Measurements from ENCODE around the gene FUT9.
A peak's percentile ranks its signal among the peaks of the same experiment; 100 is the strongest.

Gene FUT9

DNA sequence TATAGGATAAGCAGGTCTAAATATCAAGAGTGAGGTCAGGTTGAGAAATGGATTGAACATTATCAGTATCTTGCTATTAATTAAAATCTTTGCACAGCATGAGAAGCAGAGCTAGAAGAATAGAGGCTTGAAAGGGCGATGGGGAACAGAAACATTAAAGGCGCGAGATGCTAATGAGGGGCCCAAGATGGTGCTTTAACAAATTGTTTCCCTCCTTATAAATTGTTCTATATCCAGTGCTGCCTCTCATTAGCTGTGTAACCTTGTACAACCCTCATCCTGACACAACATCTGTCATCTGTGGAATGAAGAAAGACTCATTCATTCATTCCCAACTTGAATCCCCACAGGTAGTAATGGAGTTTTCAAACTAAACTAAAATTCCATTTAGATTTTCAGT, 57.8 kb downstream of the FUT9 start:
- DNase-seq (ENCODE audit: low spot score), result no peak

DNA sequence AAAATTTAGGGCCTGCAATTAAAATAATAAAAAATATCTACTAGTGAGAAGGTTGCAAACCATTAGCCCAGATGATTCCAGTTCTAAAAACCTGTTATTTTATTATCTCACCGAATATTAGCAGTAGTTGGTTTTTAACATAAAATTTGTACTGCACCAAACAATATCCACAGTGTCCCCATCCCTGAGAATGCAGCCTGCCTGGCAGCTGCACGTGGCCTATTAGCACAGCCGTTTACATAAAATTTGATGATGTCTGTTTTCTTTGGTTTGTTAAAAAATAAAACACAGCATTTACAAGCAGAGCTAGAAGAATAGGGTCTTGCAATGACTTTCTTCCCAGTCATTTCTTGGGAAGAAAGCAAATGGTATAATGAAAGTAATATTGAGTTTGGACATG, 58.2 kb downstream of the FUT9 start:
- DNase-seq (ENCODE audit: low spot score), result no peak

- DNase-seq (ENCODE audit: low spot score), result peak; percentile 41
Measured at GRCh38 chr6:96075826-96076225, 60.1 kb downstream of the FUT9 start.

DNA sequence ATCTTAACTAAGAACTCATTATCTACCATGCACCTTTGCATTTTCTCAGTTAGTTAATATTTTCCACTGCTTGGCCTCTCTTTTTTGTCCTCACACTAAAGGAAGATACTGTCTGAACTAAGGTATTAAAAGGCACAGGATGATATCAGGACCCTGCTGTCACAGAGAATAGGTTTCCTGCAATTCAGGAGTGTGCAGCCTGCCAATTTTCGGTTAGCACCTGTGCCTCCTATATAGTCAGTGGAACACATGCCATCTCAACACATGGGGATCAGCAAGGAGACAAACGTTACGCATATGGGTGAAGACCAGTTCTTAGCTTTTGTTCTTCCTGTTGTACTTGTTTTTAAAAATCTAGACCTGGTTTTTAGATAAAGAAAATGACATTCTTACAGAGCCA, 71.0 kb downstream of the FUT9 start:
- no peak for DNase-seq (ENCODE audit: low spot score)

GRCh38 chr6:96089173-96089572, 73.4 kb downstream of the FUT9 start:
- no peak for DNase-seq (ENCODE audit: low spot score)

- DNase-seq (ENCODE audit: low spot score), result no peak
Measured at GRCh38 chr6:96094077-96094476, 78.3 kb downstream of the FUT9 start.

DNA sequence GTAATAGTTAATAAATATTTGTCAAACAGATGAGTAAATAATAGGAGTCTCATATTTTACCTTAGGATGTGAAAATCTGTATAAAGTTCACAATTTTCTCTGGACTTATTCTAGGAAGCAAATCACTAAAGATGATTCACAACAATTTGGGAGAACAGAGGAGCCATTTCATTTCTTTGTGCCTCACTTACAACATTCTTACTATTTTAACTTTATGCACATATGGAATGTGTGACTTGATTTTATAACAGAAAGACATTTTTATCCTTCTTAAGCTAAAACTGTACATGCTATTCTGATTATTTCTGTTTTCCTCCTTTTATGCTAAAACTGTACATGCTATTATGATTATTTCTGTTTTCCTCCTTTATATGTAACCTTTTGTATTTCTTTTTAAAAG, 83.3 kb downstream of the FUT9 start:
- DNase-seq (ENCODE audit: low spot score), result no peak

DNA sequence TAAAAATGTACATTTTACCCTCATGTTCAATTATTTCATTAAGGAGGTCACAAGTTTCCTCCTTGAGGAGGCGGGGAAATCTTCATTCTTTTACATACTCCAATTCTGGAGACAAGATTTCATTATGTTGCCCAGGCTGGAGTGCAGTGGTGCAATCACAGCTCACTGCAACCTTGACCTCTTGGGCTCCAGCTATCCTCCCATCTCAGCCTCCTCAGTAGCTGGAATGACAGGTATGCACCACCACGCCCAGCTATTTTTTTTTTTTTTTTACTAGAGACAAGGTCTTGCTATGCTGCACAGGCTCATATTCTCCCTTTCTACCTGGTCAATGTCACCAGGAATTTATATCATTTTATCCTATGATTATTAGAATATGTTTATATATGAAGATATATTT, 85.8 kb downstream of the FUT9 start:
- no peak for DNase-seq (ENCODE audit: low spot score)

- no peak for DNase-seq (ENCODE audit: low spot score)
Measured at GRCh38 chr6:96104910-96105309, 89.1 kb downstream of the FUT9 start.

- DNase-seq (ENCODE audit: low spot score), result no peak
Measured at GRCh38 chr6:96110878-96111277, 95.1 kb downstream of the FUT9 start.

DNA sequence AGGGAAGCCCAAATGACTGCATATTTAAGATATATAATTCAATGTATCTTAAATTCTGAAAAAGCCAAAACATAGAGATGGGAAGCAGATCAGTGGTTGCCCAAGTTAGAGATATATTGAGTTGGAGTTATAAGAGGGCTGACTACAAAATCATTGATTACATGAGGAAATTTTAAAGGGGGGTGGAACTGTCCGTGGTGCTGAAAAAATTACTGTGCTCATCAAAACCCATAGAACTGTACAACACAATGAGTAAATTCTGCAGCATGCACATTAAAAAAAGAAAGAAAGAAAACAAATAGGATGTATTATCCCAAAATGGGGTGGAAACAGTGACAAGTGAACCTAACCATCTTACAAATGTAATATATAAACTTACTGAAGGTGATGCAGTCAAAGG, 100.9 kb downstream of the FUT9 start:
- no peak for DNase-seq (ENCODE audit: low spot score)

DNA sequence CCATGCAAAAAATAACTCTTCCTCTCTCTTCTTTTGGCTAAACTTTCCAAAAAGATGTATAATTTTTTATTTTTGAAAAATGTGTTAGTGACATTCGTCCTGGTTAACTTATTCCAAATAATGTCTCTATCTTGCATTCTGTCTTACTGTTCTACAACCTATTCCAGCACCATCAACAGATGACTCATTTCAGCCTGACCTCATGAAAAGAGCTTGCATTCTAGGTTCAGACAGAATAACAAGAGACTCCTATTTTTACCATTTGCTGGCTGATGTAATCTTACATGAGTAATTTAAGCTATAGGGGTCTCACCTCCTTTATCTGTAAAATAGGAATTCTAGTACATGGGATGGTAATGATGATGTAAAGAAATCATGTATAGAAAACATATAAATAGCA, 109.0 kb downstream of the FUT9 start:
- DNase-seq (ENCODE audit: low spot score), result no peak

DNA sequence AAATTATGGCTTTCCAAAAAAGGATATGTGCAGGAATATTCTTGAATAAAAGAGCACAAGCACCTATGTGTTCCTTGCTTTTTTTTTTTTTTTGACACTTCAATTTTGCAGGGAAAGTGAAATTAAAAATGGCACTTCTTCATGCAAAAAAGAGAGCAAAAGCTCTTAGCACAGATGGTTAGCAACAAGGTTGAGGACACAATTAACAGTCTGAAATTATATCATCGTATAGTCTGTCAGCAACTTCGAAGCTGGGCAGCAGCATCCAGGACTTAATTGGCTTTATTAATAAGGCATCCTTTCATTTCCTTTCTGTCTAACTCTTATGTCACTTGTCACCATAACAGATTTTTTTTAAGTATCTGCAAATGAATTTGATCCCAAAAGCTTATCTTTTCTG, 122.6 kb downstream of the FUT9 start:
- DNase-seq (ENCODE audit: low spot score), result no peak

GRCh38 chr6:96142142-96142541, 126.4 kb downstream of the FUT9 start:
- no peak for DNase-seq (ENCODE audit: low spot score)

DNA sequence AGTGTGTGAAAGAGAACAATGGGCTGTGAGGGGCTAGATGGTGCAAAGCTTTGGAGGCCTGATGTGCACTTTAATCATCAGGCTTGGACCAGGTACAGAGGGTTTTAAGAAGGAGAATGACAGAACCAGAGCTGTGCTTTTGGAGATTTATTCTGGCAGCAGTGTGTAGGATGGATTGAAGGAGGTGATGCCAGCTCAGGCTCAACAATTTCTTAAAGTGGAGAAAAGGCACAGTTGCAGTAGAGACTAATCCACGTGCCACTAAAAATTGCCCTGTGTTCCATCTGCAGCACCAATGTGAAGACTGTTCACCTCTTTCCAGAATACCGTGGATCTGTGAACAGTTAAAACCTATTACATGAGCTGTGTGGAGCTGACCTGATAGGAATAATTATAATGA, 134.7 kb downstream of the FUT9 start:
- no peak for DNase-seq (ENCODE audit: low spot score)

GRCh38 chr6:96151707-96152106, 135.9 kb downstream of the FUT9 start:
- no peak for DNase-seq (ENCODE audit: low spot score)

GRCh38 chr6:96152114-96152708, 136.4 kb downstream of the FUT9 start:
- DNase-seq (ENCODE audit: low spot score), result no peak

GRCh38 chr6:96153775-96154174, 138.0 kb downstream of the FUT9 start:
- DNase-seq (ENCODE audit: low spot score), result no peak

DNA sequence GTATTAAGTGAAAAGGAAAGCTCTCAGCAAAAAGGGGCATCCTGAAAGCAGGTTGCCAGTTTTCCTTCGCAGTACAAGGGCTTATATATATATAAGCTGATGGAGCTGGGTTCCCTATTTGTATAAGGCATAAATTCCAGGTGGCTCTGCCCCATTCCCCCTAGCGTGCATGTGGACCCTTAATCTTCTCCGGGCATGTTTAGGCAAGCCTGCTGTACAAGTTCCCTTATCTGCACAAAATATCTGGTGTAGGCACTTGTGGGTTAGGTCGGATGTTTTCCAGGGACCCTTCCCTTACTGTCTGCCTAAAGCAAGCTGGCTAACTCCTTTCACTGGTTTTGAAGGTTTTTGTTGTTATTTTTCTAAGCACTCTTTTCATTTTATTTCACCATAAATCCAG, 140.7 kb downstream of the FUT9 start:
- DNase-seq (ENCODE audit: low spot score), result no peak

DNA sequence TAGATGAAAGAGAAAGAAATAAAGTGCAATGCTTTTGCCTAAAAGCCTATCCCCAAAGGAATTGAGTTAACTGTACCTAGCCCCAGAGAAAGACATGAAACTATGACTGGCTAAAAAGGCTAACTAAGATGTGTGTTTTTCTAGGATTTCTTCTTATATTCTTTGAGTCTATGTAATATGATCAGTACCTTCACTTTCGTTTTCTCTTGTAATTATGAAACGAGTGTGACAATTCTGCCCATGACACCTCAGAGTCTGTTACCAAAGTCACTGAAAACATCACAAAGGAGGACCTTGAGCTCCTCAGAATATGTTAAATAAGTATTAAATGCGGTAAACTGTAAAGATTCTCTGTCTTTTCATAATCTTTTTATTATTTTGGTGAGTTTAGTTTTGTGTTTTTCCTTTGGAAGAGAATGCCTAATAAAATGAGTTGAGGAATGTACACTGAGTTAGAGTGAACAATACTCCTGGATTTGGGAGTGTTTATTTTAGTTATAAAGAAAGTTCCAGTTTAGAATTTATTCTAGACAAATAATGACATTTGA, 141.3 kb downstream of the FUT9 start:
- no peak for DNase-seq (ENCODE audit: low spot score)

DNA sequence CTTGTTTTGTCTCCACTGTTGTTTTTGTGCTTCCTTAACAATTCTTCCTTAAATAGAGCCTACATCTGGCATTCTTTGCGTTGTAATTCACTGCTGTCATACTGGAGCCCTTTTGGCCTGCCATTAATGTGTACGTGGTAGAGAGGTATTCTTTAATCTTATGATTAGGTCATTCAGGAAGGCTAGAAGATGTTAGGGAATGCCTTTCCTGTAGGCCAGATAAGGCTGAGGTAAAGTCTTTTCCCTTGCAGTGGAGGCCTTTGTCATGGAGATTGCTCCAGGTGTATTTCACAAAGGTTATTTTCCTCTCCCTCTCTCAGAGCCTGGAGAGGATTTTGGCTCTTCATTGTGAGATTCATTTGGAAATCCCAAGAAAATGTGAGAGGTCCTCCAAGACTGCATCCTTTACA, 146.9 kb downstream of the FUT9 start:
- DNase-seq (ENCODE audit: low spot score), result no peak

DNA sequence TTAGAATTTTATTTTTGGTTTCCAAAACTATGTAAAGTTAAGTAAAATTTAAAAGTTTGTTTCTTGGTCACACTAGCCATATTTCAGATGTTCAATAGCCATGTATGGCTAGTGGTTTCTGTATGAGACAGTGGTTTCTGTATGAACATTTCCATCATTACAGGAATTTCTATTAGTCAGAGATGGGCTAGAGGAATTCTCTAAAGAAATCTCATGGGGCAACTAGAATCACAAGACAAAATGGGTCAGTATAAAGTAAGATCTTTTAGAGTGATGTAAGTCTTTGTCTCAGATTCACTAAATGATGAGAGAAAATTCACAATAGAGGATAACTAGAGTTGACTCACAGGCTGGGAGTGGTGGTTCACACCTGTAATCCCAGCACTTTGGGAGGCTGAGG, 149.0 kb downstream of the FUT9 start:
- no peak for DNase-seq (ENCODE audit: low spot score)

- DNase-seq (ENCODE audit: low spot score), result peak; percentile 18
Measured at GRCh38 chr6:96171112-96171511, 155.3 kb downstream of the FUT9 start.

- no peak for DNase-seq (ENCODE audit: low spot score)
Measured at GRCh38 chr6:96184798-96185197, 169.0 kb downstream of the FUT9 start.

DNA sequence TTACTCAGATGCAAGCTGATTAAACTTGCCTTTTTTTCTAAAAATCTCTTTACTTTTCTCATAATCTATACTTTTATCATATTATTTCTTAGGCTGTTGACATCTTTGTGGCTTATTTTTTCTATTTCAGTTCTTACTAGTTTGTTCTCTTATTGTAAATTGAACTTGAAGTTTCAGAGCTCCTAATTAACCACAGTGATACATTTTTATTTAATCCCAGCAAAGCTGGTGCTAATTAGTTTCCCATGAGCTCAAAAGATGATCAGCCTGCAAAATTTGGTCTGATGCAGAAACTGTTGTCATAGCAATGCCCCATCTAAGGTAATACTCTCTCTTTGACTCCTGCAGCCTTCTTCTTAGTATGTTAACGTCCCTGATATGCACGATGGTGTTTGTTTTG, 170.3 kb downstream of the FUT9 start:
- no peak for DNase-seq (ENCODE audit: low spot score)

All from globus pallidus (tissue), 1 donor.